ENCODE results near the gene APOLD1.
"Not testable (repeated sequence)": the region's sequence is repeated elsewhere in the genome, so short reads cannot be mapped to it uniquely, and the experiment has no call there.

APOLD1 gene

DNA sequence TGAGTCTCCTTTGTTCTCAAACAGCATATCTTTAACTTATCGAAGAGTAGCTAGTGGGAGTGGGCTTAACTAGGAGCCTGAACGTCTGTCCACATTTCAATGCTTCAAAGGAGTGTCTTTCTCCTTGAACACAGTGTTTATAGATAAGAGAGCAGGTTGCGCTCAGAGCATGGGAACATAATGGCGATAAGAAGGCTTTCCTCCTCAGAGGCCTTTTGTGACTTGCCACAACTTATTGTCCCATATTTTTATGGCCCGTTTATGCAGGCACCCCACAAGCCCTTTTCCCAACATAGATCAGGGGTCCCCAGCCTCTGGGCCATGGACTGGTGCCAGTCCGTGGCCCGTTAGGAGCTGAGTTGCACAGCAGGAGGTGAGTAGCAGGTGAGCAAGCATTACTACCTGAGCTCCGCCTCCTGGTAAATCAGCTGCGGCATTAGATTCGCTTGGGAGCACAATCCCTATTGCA is 25.1 kb downstream of the APOLD1 start:
- no peak for DNase-seq

DNA sequence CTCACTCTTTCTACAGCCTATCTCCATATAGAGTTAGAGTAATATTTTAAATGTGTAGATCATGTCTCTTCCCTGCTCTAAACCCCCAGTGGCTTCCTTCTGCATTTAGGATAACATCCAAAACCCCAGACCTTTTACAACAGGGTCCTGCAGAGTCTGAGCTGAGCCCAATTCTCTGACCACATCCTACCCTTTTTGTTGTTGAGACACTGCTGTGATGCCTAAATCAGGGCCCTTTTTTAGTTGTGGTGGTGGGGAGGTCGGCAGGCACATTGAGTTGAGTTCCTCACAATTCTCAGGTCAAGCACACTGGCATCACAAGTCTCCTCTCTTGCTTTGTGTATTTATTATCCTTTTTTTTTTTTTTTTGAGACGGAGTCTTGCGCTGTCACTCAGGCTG is 25.9 kb downstream of the APOLD1 start:
- DNase-seq: no peak

GRCh38 chr12:12812174-12812573 is 26.7 kb downstream of the APOLD1 start:
- no peak for DNase-seq

DNA sequence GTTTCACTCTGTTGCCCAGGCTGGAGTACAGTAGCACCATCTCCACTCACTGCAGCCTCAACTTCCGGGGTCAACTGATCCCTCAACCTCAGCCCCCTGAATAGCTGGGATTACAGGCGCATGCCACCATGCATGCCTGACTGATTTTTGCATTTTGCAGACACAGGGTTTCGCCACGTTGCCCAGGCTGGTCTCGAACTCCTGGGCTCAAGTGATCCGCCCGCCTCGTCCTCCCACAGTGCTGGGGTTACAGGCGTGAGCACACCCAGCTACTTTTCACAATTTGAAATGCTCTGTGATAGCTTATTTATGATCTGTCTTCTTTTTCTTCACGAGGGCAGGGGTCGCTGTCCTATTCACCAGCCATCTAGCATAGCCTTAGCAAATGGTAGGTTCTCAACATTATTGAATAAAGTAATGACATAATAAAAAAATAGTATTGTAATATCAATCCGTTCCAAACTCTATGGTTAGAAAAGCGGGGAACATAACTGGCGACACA is 27.2 kb downstream of the APOLD1 start:
- DNase-seq: no peak

DNA sequence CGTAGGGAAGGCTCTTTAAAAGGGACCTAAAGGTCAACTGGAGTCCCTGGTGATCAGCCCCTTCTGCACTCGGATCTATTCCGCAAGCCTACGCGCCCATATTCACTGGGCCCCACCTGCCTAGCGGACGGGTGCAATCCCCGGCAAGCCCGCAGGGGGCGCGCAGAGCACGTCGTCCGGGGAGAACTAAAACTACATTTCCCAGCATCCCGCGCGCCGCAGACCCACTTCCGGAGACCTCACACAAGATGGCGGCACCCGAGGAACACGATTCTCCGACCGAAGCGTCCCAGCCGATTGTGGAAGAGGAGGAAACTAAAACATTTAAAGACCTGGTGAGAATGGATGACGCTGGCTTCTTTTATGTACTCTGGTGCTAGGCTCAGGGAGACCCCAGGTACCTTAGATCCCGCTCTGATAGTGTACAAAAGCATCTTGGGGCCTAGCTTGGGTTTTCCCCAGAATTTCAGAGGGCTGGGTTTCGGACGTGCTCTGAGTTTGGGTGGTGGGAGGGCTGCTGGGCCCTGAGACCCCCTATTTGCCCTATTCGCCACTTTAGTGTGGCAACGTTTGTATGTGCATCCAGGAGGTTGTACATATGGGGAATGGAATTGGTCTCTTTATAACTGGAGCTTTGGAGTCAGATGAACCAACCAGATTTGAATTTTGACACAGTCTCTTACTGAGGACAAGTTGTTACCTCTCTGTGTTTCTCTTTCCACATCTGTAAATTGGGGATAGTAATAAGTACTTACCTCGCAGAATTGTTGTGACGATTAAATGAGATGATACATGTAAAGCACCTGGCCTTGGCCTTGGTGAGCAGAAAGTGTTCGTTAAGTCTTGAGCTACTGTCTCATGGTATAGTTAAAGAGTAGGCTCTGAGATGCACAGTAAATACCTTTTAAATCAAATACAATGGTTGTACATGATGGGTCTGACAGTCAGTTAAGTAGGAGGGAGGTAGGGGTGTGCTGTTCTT is 28.0 kb downstream of the APOLD1 start, which contains the start of gene DDX47:
TSS of gene DDX47 (plus strand) at position 227 of the 982 bp plus-strand sequence. CDS start at position 249, 22 bp downstream.
- DNase-seq: peak; percentile 84

DNA sequence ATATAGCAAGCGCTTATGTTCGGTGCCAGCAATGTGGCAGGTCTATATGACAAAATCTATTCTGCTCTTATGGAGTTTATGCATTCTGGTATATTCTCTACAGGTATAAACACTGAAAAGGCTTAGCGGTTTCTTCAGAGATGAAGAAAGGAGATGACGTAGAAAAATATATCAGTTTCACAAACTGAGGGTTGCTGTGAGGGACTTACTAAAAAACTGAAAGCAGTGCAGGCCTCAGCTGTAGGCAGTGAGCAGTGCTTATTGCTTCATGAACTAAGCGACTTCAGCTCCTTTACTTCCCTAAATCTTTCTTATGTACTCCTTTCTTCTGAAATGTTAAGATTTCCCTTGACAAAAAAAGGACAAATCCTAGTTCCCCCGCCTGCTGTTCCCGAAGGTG is 32.2 kb downstream of the APOLD1 start:
- no peak for DNase-seq

GRCh38 chr12:12818701-12819100 is 33.2 kb downstream of the APOLD1 start:
- no peak for DNase-seq

GRCh38 chr12:12819221-12819620 is 33.8 kb downstream of the APOLD1 start:
- no peak for DNase-seq

- DNase-seq: no peak
Measured at GRCh38 chr12:12819752-12820311, 34.4 kb downstream of the APOLD1 start.

DNA sequence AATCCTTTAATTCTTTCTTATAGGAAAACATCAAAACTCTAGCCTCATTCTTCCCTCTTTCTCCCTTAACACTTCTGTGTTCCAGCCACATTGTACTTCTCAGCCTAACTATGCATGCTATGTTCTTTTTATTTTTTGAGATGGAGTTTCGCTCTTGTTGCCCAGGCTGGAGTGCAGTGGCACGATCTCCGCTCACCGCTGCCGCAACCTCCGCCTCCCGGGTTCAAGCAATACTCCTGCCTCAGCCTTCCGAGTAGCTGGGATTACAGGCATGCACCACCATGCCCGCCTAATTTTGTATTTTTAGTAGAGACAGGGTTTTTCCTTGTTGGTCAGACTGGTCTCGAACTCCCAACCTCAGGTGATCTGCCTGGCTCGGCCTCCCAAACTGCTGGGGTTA is 34.9 kb downstream of the APOLD1 start:
- DNase-seq: not testable (repeated sequence)

GRCh38 chr12:12821975-12822374 is 36.5 kb downstream of the APOLD1 start:
- no peak for DNase-seq

DNA sequence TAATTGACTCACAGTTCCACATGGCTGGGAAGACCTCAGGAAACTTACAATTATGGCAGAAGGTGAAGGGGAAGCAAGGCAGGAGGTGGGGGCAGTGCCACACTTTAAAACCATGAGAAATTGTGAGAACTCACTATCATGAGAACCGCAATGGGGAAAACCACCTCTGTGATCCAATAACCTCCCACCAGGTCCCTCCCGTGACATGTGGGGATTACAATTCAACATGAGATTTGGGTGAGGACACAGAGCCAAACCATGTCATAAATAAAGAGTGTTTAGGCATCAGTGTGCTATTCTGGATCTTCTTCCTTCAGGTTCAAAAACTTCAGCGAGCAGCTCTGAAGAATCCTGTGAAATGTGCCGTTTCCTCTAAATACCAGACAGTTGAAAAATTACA is 37.4 kb downstream of the APOLD1 start:
- DNase-seq: no peak

DNA sequence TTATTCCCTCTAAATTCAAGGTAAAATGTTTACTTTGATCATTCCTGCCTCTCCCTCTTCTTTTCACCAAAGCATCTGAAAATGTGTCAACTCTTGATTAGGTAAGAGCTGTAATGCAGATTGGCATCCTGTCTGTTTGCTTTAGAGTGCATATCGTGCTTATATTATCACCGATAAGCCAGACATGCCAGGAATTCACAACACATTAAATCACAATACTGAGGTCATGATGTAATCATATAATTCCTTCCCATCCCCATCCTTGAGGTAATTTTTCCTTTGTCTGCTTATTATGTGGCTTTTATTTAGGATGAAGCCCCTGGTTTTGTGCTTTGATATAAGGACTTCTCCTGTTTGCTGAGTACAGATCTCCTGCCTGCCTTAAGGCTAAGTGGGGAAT is 37.8 kb downstream of the APOLD1 start:
- DNase-seq: no peak

DNA sequence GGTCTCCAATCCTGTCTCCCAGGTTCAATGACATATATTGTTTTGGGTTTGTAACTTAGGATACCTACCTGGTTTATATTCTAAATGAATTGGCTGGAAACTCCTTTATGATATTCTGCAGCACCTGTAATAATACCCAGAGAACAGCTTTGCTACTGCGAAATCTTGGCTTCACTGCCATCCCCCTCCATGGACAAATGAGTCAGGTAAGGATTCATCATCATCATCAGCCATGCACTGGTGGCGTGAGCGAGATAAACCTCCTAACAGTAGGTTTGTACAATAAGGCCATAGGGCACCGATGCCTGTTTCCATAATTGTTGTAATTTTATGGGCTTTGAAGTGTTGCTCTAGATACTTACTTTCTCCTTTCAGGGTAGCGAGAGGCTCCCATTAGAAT is 38.4 kb downstream of the APOLD1 start:
- DNase-seq: no peak

DNA sequence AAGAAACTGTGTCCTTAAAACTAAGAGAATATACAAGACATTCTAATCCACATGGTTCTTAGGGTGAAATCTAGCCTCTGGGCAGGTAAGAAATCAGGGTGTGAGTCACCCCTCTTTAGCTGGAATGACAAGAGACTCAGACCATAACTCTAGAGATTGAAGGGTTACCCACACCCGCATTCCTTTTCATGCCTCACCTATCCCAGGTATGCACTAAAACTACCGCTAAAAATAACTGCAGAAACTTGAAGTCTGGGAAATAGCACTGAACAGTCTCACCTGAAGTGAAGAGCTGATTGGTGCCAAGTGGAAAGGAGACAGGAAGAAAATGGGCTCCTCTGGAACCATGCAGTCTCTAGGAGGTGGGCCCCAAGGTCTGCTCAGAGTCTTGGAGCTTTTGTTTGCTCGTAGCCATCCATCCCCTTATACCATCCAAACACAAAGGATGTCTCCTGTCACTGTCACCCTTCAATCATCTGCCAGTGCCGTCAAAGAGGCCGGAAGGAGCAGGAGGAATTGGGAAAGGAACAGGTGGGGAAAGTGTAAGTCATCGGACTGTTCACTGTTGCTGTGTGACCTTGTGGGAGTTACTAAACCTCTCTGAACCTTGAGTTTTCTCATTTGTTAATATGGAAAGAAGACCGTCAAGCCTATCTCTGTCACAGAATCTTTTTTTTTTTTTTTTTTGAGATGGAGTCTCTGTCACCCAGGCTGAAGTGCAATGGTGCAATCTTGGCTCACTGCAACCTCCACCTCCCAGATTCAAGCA is 50.1 kb downstream of the APOLD1 start:
- DNase-seq: no peak

GRCh38 chr12:12836571-12836970 is 51.1 kb downstream of the APOLD1 start:
- no peak for DNase-seq

DNA sequence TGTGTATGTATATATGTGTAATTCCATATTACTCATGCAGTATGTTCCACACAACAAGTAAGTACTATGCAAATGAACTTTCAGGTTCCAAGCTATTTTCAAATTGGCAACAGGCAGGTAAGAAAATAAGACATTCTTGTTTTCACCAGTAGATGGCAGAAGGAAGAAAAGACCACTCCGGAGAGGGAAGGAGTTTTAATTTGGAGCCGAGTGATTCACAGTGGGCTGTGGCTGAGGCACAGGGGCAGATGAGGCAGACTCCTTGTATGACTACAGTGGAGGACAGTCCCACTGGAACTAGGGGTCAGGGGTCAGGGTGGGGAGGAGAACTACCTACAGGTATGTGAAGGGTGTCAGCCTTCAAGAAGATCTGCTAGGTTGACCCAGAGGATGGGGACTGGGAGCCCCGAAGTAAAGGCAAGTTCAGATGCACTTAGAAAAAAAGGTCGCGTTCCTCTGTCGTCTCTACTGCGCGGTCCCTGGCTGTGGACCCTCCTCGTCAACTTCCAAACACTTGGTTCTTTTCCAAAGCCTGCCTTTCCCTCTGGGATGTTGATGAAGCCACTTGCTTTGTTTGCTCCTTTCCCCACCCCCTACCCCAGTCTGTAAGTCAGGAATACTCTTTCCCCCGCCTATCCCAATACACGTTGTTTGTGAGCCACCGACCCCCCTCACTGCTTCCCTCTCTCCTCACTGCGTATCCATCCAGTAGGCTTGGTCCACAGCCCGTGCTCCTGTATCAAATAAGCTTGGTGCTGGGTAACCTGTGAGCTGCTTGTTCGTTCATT is 51.8 kb downstream of the APOLD1 start:
- no peak for DNase-seq

DNA sequence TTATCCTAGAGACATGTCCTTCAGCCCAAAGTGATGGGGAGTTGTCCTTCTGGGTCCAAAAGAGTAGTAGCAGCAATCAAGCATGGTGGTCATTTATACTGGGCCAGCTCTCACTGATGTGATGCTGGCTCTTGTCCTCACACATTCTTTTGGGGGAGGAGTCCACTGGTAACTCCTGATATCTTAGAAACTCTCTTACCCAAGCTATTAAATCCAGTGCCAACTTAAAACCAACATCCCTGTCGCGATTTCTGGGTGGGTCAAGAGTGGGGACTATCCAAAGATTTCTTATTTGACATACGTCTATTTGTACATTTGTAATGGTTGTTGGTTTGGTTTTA is 52.3 kb downstream of the APOLD1 start:
- no peak for DNase-seq

GRCh38 chr12:12839003-12839395 is 53.5 kb downstream of the APOLD1 start:
- no peak for DNase-seq

- DNase-seq: not testable (repeated sequence)
Measured at GRCh38 chr12:12839439-12839838, 54.0 kb downstream of the APOLD1 start.

- DNase-seq: no peak
Measured at GRCh38 chr12:12839873-12840579, 54.6 kb downstream of the APOLD1 start.

GRCh38 chr12:12840580-12840899 is 55.1 kb downstream of the APOLD1 start:
- no peak for DNase-seq

Measured in activated gamma-delta T cell (primary cell).